Measurements from ENCODE around the gene ZNF385A. TPM values are rescaled to one million over a fixed set of nuclear protein-coding genes. Genes with fewer than 3 reads are reported as not detected.

The ZNF385A gene
- total and polyA plus RNA-seq, 2 experiments from 2014 or later: 10.9 to 21.7 TPM

- Histone ChIP-seq H3K27ac (ENCODE audit: low read depth) (no peak overlapping the region), H3F3A (replicated peaks; ENCODE audit: low read depth) (peaks cover 15% of the 10 kb centered on the region; the same call in 1 of the 2 replicates), H3K4me2 (peak overlapping the region; percentile 97), H3K36me3 (ENCODE audit: insufficient read depth) (peaks cover 5% of the 10 kb centered on the region; the same call in 1 of the 2 replicates), H3K9me2 (ENCODE audit: insufficient read depth) (no peaks in the 10 kb centered on the region), H3K4me1 (ENCODE audit: insufficient read depth) (peaks cover 66% of the 10 kb centered on the region), H4K20me1 (replicated peaks; ENCODE audit: insufficient read depth) (no peaks in the 10 kb centered on the region), H3K4me3 (peak overlapping the region; percentile 47; the same call in 1 of the 2 replicates), H2AFZ (no peak overlapping the region), H3K27me3 (ENCODE audit: insufficient read depth) (0 out of 2 replicates have a peak, but pooled peaks cover 2% of the 10 kb centered on the region), H3K79me2 (replicated peaks; ENCODE audit: insufficient read depth) (no peaks in the 10 kb centered on the region)
- H3K9me3 Mint-ChIP-seq: no peaks in the 10 kb centered on the region
- H3K27me3 Mint-ChIP-seq (ENCODE audit: insufficient read depth, low read depth, poor library complexity): peaks cover 15% of the 10 kb centered on the region
- peak; percentile 69 for DNase-seq (ENCODE audit: low spot score)
- H3K4me3 Mint-ChIP-seq: peak overlapping the region; percentile 41
- ATAC-seq: peak; percentile 36
- H3K36me3 Mint-ChIP-seq (ENCODE audit: low read depth): peaks cover 9% of the 10 kb centered on the region; the same call in 2 of the 3 replicates
- no peak for TF ChIP-seq STAT1 (IDR thresholded peaks at IDR 0.05; ENCODE audit: unreplicated experiment)
- TF ChIP-seq REST (IDR thresholded peaks at IDR 0.05; ENCODE audit: unreplicated experiment): no peak
- no peak overlapping the region; the same call in 1 of the 2 replicates for H3K27ac Mint-ChIP-seq
- peaks cover 64% of the 10 kb centered on the region for H3K4me1 Mint-ChIP-seq
These were observed 850 bp upstream of the ZNF385A start for GRCh38 chr12:54385251-54385914.

- peaks cover 6% of the 10 kb centered on the region; the same call in 1 of the 2 replicates for H3K27me3 ChIP-seq (ENCODE audit: insufficient read depth)
- H3K9me3 Mint-ChIP-seq: no peaks in the 10 kb centered on the region
- H3K4me1 ChIP-seq (ENCODE audit: insufficient read depth): peaks cover 52% of the 10 kb centered on the region
- DNase-seq (ENCODE audit: low spot score) (no peak), ATAC-seq (no peak)
- peaks cover 4% of the 10 kb centered on the region for H3F3A ChIP-seq (replicated peaks; ENCODE audit: low read depth)
- no peak overlapping the region for H3K4me2 ChIP-seq
- H3K9me2 ChIP-seq (ENCODE audit: insufficient read depth): no peaks in the 10 kb centered on the region
- peaks cover 9% of the 10 kb centered on the region; the same call in 2 of the 3 replicates for H3K36me3 Mint-ChIP-seq (ENCODE audit: low read depth)
- no peaks in the 10 kb centered on the region; the same call in none of the 2 replicates for H4K20me1 ChIP-seq (replicated peaks; ENCODE audit: insufficient read depth)
- H3K27ac ChIP-seq (ENCODE audit: low read depth): no peak overlapping the region
- H3K27ac Mint-ChIP-seq: no peak overlapping the region
- peaks cover 5% of the 10 kb centered on the region; the same call in 1 of the 2 replicates for H3K36me3 ChIP-seq (ENCODE audit: insufficient read depth)
- H2AFZ ChIP-seq: no peak overlapping the region
- H3K27me3 Mint-ChIP-seq (ENCODE audit: insufficient read depth, low read depth, poor library complexity): peaks cover 20% of the 10 kb centered on the region
- H3K4me3 Mint-ChIP-seq: no peak overlapping the region
- H3K4me3 ChIP-seq: no peak overlapping the region
- peaks cover 56% of the 10 kb centered on the region for H3K4me1 Mint-ChIP-seq
- no peaks in the 10 kb centered on the region for H3K79me2 ChIP-seq (replicated peaks; ENCODE audit: insufficient read depth)
- no peak for TF ChIP-seq ZNF331 (CRISPR knock-in tag; IDR thresholded peaks at IDR 0.05; ENCODE audit: low read depth)
- no peak for TF ChIP-seq STAT1 (IDR thresholded peaks at IDR 0.05; ENCODE audit: unreplicated experiment)
- TF ChIP-seq ZNF462 (CRISPR knock-in tag; IDR thresholded peaks at IDR 0.05): no peak
- TF ChIP-seq JUNB (IDR thresholded peaks at IDR 0.05; ENCODE audit: unreplicated experiment): no peak
- TF ChIP-seq CREB1 (CRISPR knock-in tag; IDR thresholded peaks at IDR 0.05; ENCODE audit: low read depth): no peak
- TF ChIP-seq EZH2phosphoT487 (IDR thresholded peaks at IDR 0.05; ENCODE audit: unreplicated experiment): no peak
- no peak for TF ChIP-seq NANOG (IDR thresholded peaks at IDR 0.05; ENCODE audit: borderline replicate concordance)
- TF ChIP-seq EZH2 (IDR thresholded peaks at IDR 0.05; ENCODE audit: low read depth, unreplicated experiment): no peak
These were observed 1.4 kb downstream of the ZNF385A start for GRCh38 chr12:54383041-54383609.
